ENCODE measurements around the gene DBX1.

Gene DBX1

DNA sequence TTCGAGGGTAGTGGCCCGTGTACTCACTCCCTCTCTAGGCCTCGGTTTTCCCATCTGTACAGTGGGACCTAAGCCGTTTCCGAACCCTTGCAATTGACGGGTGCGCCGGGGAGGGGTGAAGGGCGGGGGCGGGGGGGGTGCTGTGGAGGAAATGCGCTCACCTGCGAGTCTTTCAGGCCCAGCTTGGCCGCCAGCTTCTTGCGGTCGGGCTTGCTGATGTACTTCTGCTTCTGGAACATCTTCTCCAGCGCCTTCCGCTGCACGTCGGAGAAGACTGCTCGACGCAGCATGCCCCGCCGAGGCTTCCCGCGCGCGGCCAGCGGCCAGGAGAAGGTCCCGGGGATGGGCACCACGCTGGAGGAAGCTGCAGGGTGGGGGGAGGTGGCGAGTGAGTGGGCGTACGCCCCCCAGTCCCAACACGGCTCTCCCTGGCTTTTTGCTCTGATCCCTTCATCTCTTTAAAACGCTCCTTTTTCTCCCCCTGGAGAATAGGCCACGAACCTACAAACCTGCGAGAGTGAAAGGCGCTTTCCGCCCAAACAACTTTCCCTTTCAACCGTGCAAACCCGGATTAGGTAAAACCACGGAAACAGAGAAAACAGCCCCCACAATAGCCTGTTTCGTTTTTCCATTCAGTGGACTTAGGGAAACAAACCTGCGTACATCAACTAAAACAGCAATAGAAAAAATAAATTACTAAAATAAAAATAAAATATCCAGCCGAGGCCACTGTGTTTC is 3.2 kb downstream of the DBX1 start:
- H3K27me3 ChIP-seq (replicated peaks; ENCODE audit: insufficient read depth, low read length) = peaks cover 60% of the 10 kb centered on the region

DNA sequence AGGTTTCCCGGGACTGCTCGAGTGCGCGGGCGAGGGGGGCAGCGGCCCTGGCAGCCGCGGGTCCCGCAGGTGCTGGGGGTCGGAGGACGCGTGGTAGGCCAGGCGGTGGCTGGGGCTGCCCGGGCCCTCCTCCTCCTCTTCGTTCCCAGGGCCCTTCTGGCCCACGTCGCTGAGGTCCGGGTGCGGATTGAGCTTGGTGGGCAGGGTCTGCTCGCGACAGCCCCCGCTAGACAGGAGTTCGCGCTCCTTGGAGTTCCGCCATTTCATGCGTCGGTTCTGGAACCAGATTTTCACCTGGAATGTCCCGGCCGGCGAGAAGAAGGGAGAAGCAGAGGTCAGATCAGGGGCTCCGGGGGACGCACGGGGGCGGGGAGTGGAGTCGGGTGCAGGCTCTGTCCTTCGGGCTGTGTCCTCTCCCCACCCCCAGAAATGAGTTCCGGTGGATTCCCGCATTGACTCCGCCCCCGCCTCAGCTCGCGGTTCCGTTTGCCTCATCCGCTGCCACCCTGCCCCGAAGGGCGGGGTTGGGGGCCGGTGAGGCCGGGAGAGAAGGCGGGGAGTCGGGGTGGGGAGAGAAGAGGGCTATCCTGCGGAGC is 3.9 kb downstream of the DBX1 start:
- no peak overlapping the region for H3K4me2 ChIP-seq (ENCODE audit: low read depth, low read length)
- H4K20me1 ChIP-seq (ENCODE audit: insufficient read depth, low read length) = no peaks in the 10 kb centered on the region
- no peak overlapping the region for H3K9ac ChIP-seq (ENCODE audit: low read length)
- no peaks in the 10 kb centered on the region for H3K9me2 ChIP-seq (replicated peaks; ENCODE audit: insufficient read depth, low read length)
- H3K27me3 ChIP-seq (replicated peaks; ENCODE audit: insufficient read depth, low read length) = peaks cover 53% of the 10 kb centered on the region
- TF ChIP-seq EZH2 (optimal IDR thresholded peaks at IDR 0.05; ENCODE audit: low read depth, low read length) = no peak
- TF ChIP-seq, protein P1, sequence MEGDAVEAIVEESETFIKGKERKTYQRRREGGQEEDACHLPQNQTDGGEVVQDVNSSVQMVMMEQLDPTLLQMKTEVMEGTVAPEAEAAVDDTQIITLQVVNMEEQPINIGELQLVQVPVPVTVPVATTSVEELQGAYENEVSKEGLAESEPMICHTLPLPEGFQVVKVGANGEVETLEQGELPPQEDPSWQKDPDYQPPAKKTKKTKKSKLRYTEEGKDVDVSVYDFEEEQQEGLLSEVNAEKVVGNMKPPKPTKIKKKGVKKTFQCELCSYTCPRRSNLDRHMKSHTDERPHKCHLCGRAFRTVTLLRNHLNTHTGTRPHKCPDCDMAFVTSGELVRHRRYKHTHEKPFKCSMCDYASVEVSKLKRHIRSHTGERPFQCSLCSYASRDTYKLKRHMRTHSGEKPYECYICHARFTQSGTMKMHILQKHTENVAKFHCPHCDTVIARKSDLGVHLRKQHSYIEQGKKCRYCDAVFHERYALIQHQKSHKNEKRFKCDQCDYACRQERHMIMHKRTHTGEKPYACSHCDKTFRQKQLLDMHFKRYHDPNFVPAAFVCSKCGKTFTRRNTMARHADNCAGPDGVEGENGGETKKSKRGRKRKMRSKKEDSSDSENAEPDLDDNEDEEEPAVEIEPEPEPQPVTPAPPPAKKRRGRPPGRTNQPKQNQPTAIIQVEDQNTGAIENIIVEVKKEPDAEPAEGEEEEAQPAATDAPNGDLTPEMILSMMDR (IDR thresholded peaks at IDR 0.05; ENCODE audit: low read length) = no peak
- no peak for TF ChIP-seq EZH2phosphoT487 (IDR thresholded peaks at IDR 0.05; ENCODE audit: low read length)
- H3K9me3 ChIP-seq (replicated peaks; ENCODE audit: insufficient read depth, low read length) = no peaks in the 10 kb centered on the region
- no peak overlapping the region for H2AFZ ChIP-seq (ENCODE audit: low read length)
- no peak for DNase-seq
- H3K27ac ChIP-seq (ENCODE audit: low read length) = no peak overlapping the region
- H3K4me1 ChIP-seq (ENCODE audit: low read length) = no peaks in the 10 kb centered on the region
- no peaks in the 10 kb centered on the region for H3K79me2 ChIP-seq (ENCODE audit: low read length)
- H3K36me3 ChIP-seq (replicated peaks; ENCODE audit: insufficient read depth, low read length) = no peaks in the 10 kb centered on the region
- H3F3A ChIP-seq (ENCODE audit: insufficient read depth, low read length) = 0 out of 2 replicates have a peak, but pooled peaks cover 3% of the 10 kb centered on the region
- H3K4me3 ChIP-seq (ENCODE audit: low read length) = no peak overlapping the region

More for the DNA sequence above, 3.2 kb downstream of the DBX1 start:
- Histone ChIP-seq H3F3A (ENCODE audit: insufficient read depth, low read length) (0 out of 2 replicates have a peak, but pooled peaks cover 3% of the 10 kb centered on the region), H3K4me3 (ENCODE audit: low read length) (peak overlapping the region; percentile 31; the same call in 1 of the 2 replicates), H3K27ac (ENCODE audit: low read length) (no peak overlapping the region), H3K9me3 (replicated peaks; ENCODE audit: insufficient read depth, low read length) (no peaks in the 10 kb centered on the region), H3K4me1 (ENCODE audit: low read length) (no peaks in the 10 kb centered on the region), H2AFZ (ENCODE audit: low read length) (no peak overlapping the region), H3K36me3 (replicated peaks; ENCODE audit: insufficient read depth, low read length) (no peaks in the 10 kb centered on the region), H4K20me1 (ENCODE audit: insufficient read depth, low read length) (no peaks in the 10 kb centered on the region), H3K4me2 (ENCODE audit: low read depth, low read length) (peak overlapping the region; percentile 54), H3K9me2 (replicated peaks; ENCODE audit: insufficient read depth, low read length) (no peaks in the 10 kb centered on the region), H3K79me2 (ENCODE audit: low read length) (no peaks in the 10 kb centered on the region), H3K9ac (ENCODE audit: low read length) (no peak overlapping the region)
- DNase-seq = peak; percentile 15
- TF ChIP-seq EZH2phosphoT487 (IDR thresholded peaks at IDR 0.05; ENCODE audit: low read length) = no peak
- TF ChIP-seq EZH2 (optimal IDR thresholded peaks at IDR 0.05; ENCODE audit: low read depth, low read length) = no peak
- TF ChIP-seq, protein P1 (IDR thresholded peaks at IDR 0.05; ENCODE audit: low read length) = no peak

DNA sequence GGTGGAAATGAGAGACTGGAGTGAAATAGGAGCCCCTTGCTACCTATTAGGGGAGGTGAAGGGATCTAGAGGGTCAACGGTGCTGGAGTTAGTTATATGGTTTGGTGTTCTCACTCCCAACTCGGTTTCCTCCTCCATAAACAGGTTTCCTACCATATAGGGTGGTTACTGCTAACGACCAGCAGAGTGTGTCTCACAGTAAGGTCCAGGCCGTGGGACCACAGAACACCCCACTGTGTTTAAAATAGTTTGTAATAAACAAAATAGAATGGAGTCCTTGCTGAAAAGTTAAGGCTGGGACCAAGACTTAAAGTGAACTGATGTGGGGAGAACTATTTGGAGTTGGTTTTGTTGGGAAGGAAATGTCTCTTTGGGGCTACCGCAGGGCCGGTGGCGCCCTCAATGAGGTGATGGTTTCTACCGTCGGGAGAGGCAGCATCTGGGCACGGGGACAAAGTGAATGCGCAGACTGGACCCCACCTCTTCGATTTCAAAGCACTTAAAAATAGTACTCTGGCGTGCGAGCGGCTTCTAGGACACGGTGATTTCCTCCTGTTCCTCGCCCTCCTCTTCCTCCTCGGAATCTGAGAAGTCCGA is 4.5 kb downstream of the DBX1 start:
- H3K27me3 ChIP-seq (replicated peaks; ENCODE audit: insufficient read depth, low read length) = peaks cover 47% of the 10 kb centered on the region
- H2AFZ ChIP-seq (ENCODE audit: low read length) = no peak overlapping the region
- no peaks in the 10 kb centered on the region for H3K9me3 ChIP-seq (replicated peaks; ENCODE audit: insufficient read depth, low read length)
- H3K79me2 ChIP-seq (ENCODE audit: low read length) = no peaks in the 10 kb centered on the region
- H3K27ac ChIP-seq (ENCODE audit: low read length) = no peak overlapping the region
- 0 out of 2 replicates have a peak, but pooled peaks cover 3% of the 10 kb centered on the region for H3F3A ChIP-seq (ENCODE audit: insufficient read depth, low read length)
- no peaks in the 10 kb centered on the region for H3K9me2 ChIP-seq (replicated peaks; ENCODE audit: insufficient read depth, low read length)
- H3K9ac ChIP-seq (ENCODE audit: low read length) = no peak overlapping the region
- TF ChIP-seq, protein P1 (IDR thresholded peaks at IDR 0.05; ENCODE audit: low read length) = no peak
- TF ChIP-seq EZH2 (optimal IDR thresholded peaks at IDR 0.05; ENCODE audit: low read depth, low read length) (no peak), EZH2phosphoT487 (IDR thresholded peaks at IDR 0.05; ENCODE audit: low read length) (no peak)
- DNase-seq = no peak
- H3K36me3 ChIP-seq (replicated peaks; ENCODE audit: insufficient read depth, low read length) = no peaks in the 10 kb centered on the region
- no peak overlapping the region for H3K4me2 ChIP-seq (ENCODE audit: low read depth, low read length)
- no peaks in the 10 kb centered on the region for H4K20me1 ChIP-seq (ENCODE audit: insufficient read depth, low read length)
- no peaks in the 10 kb centered on the region for H3K4me1 ChIP-seq (ENCODE audit: low read length)
- H3K4me3 ChIP-seq (ENCODE audit: low read length) = no peak overlapping the region
